GM21723 (cell line): Measurements from ENCODE around the gene ALPI.
"Not testable (repeated sequence)": the region's sequence is repeated elsewhere in the genome, so short reads cannot be mapped to it uniquely, and the experiment has no call there.

Experiments
- ATAC-seq: cut with Tn5 transposase; IDR thresholded peaks from one replicate; pipeline ENCODE4 v1.9.1; 2021; ENCODE audit warnings: mild to moderate bottlenecking, moderate library complexity; ENCODE audit not compliant: unreplicated experiment

The ALPI gene

DNA sequence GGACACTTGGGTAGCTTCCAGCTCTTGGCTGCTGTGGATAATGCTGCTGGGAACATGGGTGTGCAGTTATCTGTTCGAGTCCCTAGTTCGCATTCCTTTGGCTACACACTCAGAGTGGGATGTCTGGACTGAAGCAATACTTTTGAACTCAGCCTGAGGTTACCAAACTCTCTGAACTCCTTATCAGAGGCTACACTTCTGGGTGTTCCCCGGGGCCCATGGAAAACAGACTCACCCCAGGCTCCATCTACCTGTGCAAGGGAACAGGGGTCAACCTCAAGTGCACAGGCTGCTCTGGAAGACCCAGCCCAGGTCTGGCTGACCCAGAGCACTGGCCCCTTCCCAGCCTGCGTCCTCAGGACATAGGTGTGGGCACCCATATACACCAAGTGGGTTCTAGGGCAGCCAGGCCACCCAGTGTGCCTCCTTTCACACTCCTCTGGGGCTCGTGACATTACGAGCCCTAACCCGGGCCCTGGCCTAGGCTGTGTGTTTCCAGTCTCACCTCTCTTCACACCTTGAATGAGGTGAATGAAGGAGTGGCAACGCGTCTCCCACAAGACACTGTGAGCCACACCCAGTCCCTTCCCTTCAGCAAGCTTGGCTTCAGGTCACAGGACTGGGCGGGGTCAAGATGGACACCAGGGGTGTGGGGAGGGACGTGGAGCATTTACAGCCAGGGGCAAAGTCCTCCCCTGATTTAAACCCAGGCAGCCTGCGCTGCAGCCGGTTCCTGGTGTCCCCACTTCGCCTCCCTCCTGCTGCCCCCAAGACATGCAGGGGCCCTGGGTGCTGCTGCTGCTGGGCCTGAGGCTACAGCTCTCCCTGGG lies at the start of gene ALPI:
ALPI (plus strand) TSS at position 728 of the 830 bp plus-strand sequence; CDS start at position 775, 47 bp downstream.
- no peak for ATAC-seq

DNA sequence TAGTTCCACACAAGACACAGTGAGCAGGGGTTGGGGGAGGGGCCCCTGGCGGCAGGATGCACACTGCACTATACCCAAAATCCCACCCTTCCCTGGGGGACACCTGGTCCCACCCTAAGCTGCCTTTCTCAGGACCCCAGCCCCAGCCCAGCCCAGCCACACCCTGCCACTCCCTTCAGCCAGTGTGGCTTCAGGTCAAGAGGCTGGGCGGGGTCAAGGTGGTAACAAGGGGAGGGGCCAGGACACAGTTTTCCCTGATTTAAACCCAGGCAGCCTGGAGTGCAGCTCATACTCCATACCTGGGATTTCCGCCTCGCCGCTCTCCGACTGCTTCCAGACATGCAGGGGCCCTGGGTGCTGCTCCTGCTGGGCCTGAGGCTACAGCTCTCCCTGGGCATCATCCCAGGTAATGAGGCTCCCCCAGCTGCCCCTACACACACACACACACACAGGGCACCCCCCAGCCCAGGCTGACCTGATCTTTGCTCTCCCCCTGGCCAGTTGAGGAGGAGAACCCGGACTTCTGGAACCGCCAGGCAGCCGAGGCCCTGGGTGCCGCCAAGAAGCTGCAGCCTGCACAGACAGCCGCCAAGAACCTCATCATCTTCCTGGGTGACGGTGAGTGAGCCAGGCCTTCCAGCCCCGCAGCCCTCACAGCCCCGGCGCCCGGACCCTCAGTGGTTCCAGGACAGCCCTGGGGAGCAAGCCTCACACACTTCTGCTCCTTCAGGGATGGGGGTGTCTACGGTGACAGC lies 49.2 kb upstream of the ALPI start, which contains the start of gene ALPG:
ALPG (plus strand) TSS at position 289 of the 755 bp plus-strand sequence; CDS start at position 340, 51 bp downstream.
- no peak for ATAC-seq

DNA sequence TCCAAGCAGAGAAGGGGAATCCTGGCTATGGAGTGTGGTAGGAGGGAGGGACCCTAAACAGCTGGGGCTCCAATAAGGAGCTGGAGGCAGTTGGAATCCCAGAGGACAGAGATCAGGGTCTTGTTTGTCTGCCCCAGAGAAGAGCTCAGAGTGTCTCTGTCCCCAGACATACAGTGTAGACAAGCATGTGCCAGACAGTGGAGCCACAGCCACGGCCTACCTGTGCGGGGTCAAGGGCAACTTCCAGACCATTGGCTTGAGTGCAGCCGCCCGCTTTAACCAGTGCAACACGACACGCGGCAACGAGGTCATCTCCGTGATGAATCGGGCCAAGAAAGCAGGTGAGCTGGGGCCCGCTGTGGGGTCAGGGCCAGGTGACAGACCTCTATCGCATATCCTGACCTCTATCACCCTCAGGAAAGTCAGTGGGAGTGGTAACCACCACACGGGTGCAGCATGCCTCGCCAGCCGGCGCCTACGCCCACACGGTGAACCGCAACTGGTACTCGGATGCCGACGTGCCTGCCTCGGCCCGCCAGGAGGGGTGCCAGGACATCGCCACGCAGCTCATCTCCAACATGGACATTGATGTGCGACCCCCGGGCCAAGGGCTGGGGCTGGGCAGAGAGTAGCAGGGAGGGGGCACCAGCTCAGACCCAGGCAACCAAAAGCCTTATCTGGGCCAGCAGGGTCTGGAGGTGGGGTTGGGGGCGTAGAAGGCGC lies 48.4 kb upstream of the ALPI start:
- not testable (repeated sequence) for ATAC-seq

DNA sequence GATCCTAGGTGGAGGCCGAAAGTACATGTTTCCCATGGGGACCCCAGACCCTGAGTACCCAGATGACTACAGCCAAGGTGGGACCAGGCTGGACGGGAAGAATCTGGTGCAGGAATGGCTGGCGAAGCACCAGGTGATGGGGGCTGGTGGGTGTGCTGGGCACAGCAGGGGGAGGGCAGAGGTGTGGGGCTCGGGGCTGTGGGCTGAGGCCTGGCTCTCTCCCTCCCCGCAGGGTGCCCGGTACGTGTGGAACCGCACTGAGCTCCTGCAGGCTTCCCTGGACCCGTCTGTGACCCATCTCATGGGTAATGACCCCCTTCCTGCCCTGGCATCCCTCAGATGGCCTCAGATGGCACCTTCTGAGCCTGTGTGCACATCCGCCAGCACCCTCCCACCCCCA lies 47.7 kb upstream of the ALPI start:
- ATAC-seq = not testable (repeated sequence)

DNA sequence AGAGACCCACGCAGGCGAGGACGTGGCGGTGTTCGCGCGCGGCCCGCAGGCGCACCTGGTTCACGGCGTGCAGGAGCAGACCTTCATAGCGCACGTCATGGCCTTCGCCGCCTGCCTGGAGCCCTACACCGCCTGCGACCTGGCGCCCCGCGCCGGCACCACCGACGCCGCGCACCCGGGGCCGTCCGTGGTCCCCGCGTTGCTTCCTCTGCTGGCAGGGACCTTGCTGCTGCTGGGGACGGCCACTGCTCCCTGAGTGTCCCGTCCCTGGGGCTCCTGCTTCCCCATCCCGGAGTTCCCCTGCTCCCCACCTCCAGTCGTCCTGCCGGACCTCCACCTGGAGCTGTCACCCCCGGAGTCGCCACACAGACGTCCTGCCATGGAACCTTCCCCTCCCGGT lies 46.3 kb upstream of the ALPI start:
- not testable (repeated sequence) for ATAC-seq

DNA sequence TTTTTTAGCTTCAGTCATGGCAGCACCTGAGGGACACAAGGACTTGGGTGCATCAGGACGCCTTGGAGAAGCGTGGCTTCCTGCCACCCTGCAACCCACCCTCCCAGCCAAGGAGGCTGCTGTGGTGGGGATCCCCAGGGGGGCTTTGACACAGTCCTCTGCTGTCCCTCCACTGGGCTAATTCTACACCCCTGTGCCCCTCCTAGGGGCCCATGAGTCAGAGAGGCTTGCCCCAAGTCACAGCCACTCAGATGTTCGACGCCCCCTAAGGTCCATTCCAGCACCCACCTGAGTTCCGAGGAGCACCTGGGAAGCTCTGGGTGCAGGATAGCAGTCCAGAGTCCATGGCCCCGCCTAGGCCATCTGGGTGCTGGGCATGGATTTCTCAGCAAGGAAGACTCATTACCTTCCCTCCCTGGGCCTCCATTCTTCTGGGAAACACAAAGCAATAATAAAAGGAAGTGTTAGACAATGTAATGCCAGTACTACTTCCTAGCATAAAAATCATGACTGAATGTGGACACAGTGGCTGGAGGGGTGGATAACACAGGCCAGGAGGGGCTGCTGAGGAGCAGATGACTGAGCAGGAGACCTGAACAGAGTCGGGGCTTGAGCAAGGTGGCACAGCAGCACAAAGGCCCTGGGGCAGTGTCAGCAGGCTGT lies 45.6 kb upstream of the ALPI start:
- no peak for ATAC-seq

DNA sequence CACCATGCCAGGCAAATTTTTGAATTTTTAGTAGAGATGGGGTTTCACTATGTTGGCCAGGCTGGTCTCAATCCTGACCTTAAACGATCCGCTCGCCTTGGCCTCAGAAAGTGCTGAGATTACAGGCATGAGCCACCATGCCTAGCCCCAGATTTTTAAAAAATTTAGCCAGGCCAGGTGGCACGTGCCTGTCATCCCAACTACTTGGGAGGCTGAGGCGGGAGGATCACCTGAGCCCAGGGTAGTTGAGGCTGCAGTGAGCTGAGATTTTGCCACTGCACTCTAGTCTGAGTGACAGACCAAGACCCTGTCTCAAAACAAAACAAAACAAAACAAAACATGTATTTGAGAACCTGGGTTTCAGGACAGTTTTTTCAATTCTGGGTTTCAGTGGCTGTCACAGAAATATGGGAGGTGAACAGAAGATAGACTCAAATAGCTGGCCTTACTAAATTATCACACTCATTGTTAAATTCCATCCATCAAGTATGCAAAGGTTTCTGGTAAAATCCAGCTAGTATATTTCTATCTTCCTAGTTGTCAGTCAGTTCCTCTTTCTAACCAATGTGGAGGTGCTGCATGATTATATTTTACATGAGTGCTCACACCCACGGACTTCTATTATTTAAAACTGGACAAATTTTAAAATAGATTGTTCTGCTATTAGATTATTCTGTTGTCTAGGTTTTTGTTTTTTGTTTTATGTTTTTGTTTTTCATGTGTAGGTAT lies 43.9 kb upstream of the ALPI start:
- ATAC-seq = no peak

DNA sequence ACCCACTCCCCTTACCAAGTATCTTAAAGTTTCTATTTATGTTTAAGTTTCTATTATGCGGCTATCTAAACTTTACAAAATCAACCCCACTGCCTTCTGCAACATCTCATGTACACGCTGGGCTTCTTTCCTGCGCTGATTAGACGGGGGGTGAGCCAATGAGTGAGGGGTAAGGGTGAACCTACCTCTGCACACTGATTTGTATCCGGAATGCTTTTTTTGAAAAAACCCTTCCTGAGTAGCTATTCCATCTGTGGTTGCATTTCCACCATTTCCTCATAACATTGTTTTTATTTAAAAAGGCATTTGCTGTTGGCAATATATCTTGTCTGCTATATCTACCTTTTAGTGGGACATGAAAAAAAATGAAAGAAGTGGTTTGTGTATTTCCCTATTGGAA lies 43.0 kb upstream of the ALPI start:
- ATAC-seq = no peak

DNA sequence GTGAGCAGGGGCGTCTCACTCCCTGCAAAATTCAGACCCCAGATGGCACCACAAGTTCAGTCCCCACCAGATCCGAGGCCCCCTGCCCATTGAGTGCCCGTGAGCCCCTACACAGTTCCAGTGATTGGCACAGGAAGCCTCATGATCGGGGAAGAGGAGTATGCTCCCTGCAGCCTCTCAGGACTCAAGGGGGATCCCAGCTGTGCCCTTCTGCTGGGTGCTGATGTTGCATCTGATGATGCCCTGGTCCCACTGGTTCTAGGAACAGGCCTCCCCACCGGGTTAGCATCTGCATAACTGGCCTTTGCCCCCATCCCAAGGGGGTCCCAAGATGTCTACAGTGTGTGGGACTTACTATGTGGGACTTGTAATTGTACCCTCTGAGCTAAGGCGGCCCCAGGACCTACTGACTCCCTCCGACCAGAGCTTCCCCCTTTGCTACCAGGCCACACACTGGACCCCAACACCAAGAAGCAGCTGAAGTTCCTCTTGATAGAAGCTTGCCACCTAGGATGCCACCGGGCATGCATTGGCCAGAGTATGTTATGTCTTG lies 40.7 kb upstream of the ALPI start:
- no peak for ATAC-seq

DNA sequence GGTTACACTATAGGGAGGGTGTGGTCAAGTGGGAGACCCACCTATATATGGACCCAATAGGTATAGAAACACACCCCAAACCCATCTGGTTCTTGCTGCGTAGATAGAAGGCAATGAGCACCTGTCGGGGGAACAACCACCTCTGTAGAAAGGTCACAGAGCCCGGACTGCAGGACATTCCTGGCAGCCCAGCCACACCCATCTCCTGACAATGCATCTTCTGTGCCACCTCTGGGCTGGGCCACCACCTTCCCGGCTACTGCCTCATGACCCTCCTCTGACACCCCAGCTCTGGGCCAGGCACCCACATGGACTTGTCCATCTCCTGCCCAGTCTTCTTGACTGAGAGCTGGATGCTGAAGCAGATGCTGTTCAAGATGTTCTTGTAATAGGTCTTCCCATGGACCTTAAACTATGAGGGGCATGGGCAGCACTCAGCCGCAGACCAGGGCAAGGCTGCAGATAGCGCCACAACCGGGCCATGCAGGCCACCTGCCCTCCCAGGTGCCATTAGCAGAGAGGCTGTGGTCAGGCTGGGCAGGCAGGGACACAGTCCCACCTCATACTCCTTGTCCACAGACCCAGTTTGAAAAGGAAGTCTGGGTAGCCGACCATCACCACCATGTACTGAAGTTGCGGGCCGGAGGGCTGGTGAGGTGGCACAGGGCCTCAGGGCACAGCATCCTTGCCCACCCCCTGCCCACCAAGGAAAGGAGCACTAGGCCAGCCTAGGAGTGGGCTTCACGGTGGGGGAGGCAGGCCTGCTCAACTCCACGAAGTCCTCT lies 40.0 kb upstream of the ALPI start:
- no peak for ATAC-seq

DNA sequence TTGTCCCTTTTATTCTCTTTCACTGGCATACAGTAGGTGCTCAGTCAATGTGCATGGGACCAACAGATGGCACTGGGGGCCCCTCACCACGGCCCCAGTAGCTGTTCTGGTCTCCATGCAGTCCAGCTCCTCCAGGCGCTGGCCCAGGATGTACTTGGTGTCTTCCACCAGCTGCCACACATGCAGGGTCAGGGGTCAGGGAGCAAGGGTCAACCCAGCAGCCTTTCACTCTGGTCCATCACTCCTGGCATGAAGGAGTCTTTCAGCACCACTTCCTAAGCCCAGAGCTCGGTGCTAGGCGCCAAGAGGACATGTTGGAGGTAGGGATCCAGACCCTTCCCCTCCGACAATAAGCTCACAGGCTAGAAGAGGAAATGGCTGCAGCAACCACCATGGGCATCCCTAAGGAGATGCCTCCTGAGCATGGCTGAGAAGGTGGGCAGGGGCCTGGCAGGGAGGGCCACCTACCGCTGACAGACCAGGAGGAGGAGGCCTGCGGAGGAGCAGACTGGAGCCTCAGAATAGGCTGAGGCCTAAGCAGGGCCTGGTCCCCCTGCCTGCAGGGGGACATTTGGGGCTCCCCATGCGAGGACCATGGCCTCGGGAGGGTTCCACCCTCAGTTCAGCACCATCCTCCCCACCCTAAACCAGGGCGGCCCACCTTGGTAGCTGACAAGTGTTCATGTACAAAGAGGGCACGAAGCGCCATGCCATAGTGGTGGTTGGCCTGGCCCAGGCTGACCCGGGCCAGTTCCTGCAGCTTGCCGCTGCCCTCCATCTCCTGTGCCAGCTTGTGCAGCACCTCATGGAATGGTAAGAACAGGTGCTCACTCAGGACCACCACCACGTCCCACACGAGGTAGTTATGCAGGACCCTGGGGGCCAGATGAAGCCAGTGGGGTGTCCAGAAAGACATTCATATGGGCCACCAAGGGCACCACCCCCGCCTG lies 39.2 kb upstream of the ALPI start:
- no peak for ATAC-seq

DNA sequence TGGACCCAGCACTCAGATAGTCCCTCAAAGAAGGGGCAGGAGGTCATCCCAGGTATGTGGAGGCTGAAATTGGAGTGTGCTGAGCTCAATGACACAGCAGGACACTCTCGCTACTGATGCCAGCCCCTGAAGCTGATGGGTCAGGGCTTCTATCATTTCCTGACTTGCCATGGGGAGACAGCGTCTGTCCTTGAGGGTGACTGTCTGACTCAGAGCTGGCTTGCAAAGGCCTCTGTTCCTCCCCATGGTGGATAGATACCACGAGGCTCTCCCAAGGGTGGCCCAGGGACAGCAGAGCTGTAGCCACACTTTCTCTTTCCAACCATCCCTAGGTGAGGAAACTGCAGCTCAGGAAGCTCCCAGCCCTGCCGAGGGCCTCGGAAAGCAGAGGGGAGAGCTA lies 38.5 kb upstream of the ALPI start:
- no peak for ATAC-seq

DNA sequence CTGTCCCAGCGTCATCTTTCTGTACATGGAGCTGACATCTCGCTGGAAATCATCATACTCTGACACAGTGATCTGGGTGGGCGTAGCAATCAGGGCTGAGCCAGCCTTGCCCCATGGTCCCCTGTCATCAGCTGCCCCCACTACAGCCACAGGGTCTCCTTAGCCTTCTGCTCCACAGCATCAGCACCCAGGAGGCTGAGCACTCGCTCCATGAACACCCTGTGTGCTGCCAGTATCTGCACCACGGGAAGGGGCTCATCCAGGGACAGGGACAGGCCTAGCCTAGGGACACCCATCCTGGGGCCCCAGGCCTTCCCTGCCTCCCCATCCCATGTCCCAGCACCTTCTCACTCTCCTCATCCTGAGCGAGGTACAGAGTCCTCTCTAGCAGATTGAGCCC lies 37.9 kb upstream of the ALPI start:
- ATAC-seq = no peak

DNA sequence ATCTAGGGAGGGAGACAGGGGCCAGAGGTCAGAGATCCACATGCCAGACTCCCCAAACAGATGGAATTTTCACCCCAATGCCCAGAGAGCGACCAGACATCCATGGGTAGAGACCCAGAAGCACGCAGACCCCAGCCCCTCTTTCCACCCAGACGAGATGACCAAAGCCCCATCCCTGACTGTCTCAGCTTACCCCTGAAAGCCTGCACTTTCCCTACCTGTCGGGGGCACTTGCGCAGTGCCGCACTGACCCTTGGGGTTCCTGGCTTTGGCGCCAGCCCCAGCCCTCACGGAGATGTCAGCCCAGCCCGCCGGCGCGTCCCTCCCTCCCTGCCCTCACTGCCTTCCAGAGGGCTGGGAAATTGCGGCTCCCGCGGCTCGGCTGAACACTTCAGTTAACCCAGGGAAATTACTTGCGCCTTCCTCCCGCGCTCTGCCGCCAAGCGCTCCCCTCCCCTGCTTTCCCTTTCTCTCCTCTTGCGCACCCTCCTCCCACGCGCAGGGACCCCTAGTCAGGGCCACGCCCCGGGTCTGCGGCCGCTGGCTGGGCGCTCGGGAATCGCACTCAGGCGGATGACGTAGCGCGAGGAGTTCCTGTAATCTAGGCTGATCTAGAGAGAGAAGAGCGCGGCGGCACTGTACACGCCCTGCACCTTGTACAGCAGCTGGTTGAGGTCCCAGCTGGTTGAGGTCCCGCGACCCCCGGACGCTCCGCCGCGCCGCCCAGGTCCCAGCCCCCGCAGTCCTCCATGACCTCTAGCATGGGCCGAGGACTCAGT lies 37.3 kb upstream of the ALPI start:
- no peak for ATAC-seq

DNA sequence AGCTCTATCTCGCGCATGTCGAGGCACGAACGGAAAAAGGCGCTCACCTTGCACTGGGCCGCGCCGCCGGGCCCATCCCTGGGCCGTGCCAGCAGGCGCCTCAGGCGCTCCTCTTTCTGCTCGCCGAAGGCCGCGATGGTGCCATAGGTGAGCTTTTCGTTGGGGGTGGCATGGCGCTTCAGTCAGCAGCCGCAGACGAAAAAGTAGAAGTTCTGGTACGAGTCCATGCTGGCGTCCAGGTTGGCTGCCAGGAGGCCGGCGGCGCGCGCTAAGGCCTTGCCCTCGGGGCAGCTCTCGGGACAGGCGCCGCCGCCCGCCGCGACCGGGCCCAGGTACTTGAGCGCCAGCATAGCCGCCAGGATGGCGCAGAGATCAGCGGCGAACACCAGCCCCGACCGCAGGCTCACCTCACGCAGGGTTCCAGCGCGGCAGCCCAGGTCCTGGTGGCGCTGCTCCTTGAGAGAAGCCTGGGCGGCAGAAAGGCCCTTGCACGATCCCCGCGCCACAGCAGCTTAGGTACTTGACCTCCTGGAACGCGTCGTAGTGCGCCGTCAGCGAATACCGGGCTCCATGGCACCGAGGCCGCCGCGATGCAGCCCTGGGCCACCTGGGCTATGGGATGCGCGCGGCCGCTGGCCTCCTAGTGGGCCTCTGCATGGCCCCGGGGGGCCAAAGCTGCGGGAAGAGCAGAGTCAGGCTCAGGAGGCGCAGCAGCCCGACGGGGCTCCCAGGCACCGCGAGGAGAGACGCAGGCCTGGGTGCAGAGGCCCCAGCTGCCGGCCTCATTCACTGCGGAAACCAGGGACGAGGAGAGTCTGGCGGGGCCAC lies 36.5 kb upstream of the ALPI start:
- no peak for ATAC-seq

DNA sequence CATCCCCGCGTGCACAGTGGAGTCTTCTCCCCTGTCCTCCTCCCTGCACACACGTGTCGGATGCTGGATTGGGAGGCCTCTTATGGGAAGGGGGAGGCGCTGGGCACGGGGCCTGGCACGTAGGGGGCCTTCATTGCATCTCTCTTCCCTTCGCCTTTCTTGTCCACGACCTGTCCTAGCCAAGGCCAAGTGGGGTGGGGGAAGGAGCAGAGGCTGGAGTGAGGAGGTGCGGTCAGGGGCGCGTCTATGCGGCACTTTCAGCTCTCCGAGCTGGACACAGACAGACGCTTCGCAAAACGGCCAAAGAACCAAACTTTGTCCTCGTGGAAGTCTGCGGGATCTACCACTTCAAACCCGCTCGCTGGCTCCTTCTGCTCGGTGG lies 35.9 kb upstream of the ALPI start:
- ATAC-seq = no peak
